Activated naive CD4-positive, alpha-beta T cell treated with Interleukin-2 at 50 U/mL for 16 hours (primary cell): ENCODE results near the gene KLHDC8B.

ENCODE experiments used
- DNase-seq: peaks from one replicate; pipeline ENCODE4 v3.0.0-alpha.2; 2020

The KLHDC8B gene

GRCh38 chr3:49171119-49171774, at the start of gene KLHDC8B:
Gene KLHDC8B, plus strand, starts transcription at chr3:49171598. Its CDS starts 1,172 bp downstream, at chr3:49172770.
- peak; percentile 85 for DNase-seq

GRCh38 chr3:49122022-49122421, 49.4 kb upstream of the KLHDC8B start:
- no peak for DNase-seq

GRCh38 chr3:49122451-49122850, 48.9 kb upstream of the KLHDC8B start:
- DNase-seq = no peak

GRCh38 chr3:49122886-49123545, 48.4 kb upstream of the KLHDC8B start:
- DNase-seq = no peak

DNA sequence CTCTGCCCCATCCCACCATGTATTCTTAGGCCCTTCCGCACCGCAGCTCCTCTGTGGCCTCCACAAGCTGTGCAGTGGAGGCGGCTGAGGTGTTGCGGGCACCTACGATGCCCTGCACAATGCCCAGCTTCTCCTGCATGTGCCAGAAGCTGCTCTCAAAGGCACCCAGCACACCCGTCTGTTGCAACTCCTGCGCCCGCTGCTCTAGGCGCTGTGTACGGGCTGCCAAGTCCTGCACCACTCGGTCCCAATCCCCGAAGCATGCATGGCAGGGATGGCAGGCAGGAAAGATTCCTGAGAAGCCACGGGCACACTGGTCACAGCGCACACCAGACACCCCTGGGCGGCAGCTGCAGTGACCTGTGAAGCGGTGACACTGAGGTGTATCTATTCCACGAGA, 47.7 kb upstream of the KLHDC8B start:
- DNase-seq = no peak

- no peak for DNase-seq
These were observed 47.2 kb upstream of the KLHDC8B start for GRCh38 chr3:49124203-49124602.

- no peak for DNase-seq
These were observed 46.3 kb upstream of the KLHDC8B start for GRCh38 chr3:49124991-49125670.

GRCh38 chr3:49131040-49131439, 40.4 kb upstream of the KLHDC8B start:
- DNase-seq = no peak

DNA sequence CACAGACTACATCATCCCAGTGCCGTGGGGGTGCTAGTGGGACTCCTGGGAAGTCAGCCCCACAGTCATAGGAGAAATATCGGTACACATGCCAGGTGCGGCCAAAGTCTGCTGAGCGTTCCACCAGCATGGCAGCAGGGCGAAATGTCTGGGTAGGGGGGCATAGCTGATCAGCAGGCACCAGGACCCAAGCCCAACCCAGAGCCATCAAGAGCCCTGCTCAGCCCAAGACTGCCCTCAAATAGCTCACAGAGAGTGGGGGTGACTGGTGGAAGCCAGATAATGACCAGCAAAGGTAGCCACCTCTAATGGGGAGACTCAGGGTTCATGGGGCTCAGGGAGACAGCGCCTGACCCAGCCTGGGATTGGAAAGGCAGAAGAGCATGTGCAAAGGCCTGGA, 39.8 kb upstream of the KLHDC8B start:
- DNase-seq = no peak

GRCh38 chr3:49132073-49132436, 39.3 kb upstream of the KLHDC8B start:
- no peak for DNase-seq

DNA sequence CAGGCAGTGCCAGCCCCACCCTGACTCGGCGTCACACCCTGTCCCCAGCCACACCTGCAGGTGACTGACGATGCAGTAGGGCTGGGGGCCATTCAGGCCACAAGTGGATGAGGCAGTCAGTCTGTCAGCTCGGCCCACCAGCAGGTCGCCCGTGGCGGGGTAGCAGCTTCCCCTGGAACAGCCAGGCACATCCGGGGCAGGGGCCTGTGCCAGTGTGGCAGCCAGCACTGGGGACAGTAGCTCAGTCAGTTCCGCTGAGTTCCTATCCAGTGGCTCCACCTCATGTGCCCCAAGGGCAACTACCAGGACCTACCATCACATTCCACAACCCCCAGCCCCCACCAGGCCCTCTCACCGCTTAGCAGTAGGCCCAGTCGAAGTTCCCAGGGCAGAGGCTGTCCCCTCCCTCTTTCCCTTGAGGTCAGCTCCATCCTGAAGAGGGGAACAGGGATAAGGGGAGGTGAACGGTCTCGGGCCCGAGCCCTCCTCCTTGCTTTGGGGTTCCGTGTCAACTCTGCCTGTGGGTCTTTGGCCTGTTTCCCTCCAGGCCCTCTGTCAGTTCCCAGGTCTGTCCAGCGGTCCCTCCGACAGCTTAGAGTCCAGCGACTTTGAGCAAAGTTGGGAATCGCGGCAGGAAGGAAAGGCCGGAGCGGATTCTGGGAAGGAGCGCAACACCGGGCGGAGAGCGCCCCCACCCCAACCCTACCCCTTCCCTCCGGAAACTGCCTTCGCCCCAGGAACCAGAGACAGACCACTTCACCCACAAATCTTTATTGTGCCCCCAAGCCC, 38.8 kb upstream of the KLHDC8B start, which contains the start of gene LAMB2:
Gene LAMB2, minus strand, starts transcription at position 614 of the 789 bp plus-strand sequence. Its CDS starts 183 bp downstream, at position 431.
- DNase-seq = no peak

DNA sequence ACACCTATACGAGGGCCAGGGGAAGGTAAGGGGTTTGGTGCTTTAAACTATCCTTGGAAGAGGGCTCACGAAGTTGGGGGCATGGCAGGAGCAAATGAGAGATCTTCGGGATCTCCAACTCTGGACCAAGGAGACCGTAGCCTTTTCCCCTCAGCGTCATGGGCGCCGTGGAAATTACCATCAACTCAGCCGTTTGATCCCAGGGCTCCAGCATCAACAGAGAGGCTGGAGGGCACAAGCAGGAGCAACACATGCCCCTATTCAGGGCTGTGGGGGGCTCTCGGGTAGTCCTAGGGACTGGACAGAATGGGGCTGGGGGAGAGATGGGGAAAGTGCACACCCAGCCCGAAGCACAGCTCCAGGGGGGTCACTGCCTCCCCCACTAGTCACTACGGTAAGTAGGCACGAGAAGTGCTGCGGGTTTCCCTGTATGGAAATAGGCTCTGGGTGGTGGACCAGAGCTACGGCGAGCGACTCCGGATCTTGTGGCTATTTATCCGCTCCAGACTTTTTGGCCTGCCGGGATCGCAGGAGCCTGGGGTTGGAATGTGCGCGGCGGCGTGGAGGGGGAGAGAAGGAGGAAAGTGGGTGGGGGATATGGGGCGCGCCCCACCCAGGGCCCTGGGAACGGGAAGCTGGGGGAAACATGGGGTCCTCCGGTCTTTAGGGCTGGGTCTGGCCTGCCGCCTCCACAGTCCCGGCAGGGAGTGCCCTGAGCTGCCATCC, 38.0 kb upstream of the KLHDC8B start:
- DNase-seq = no peak

DNA sequence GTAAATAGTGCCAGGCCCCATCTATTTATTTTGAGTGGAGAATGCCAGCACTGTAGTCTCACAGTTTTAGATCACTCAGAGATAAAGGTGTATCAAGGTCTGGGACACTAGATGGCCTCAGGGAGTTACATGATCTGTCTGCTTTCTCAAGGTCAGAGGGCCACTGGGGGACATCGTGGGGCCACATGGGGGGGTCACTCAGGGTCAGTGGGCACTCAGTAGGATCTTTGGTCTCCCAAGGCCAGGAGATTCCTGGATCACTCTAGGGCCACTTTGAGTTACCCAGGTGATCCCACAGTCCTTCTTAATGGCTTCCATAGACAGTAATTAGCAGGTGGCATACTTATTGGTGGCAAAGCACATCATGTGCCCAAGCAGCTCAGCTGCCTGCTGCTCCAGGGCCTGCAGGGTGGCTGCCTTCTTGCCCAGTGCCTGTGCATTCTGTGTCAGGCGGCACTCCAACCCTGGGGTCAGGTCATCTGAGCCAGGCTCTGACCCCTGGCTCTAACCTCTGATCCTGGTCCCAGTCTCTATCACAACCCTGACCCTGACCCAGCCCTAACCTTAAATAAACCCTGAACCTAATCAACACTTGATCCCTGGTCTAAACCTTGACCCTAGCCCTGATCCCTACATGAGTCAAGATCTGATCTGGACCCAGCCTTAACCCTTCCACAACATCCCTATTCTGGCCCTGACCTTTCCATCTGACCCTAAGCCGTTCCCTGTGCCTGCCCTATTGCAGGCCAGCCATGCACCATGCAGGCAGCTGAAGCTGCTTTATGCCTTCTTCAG, 36.7 kb upstream of the KLHDC8B start:
- DNase-seq = no peak

GRCh38 chr3:49135499-49135898, 35.9 kb upstream of the KLHDC8B start:
- DNase-seq = no peak

- DNase-seq = no peak
These were observed 31.3 kb upstream of the KLHDC8B start for GRCh38 chr3:49140080-49140479.

- no peak for DNase-seq
These were observed 23.2 kb upstream of the KLHDC8B start for GRCh38 chr3:49148159-49148558.

DNA sequence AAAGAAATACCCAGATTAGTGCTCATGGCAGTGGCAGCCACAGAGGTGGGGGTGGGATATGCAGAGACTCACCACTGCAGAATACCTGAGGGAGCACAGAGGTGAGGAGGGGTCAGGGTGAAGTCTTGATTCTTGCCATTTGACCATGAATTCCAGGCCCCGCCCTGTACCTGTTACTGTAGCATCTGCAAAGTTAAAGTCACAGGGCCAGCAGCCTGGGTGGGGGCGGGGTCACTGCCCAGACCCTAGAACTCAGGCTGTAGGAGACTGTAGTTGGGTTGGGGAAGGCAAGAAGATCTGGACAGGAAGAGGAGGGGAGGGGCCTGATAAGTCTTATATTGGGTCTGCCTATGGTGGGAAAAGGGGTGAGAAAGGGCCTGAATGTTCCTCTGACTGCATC, 19.8 kb upstream of the KLHDC8B start:
- DNase-seq = no peak

DNA sequence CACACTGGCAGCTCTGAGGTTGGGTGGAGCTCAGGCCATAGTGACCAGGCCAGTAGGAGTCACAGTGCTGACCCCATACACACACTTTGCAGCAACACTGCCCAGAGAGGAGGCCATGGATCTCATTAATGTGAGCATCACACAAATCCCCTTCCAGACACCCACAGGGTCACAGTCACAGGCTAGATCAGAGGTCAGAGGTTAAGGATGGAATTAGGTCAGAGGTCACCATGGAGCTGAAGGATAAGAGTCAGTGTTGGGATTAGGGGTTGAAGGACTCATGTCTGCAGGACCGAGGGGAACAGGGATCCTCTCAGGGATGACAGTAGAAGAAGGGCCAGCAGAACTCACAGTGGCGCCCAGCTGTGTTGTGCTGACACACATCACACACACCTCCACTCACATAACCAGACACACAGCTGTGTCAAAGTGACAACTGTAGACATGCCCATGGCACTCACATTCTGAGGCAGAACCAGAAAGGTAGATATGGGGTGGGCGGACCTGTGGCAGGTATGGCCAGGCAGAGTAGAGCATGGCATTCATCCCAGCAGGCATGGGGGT, 18.0 kb upstream of the KLHDC8B start:
- DNase-seq = no peak

- no peak for DNase-seq
These were observed 14.1 kb upstream of the KLHDC8B start for GRCh38 chr3:49157289-49157688.

DNA sequence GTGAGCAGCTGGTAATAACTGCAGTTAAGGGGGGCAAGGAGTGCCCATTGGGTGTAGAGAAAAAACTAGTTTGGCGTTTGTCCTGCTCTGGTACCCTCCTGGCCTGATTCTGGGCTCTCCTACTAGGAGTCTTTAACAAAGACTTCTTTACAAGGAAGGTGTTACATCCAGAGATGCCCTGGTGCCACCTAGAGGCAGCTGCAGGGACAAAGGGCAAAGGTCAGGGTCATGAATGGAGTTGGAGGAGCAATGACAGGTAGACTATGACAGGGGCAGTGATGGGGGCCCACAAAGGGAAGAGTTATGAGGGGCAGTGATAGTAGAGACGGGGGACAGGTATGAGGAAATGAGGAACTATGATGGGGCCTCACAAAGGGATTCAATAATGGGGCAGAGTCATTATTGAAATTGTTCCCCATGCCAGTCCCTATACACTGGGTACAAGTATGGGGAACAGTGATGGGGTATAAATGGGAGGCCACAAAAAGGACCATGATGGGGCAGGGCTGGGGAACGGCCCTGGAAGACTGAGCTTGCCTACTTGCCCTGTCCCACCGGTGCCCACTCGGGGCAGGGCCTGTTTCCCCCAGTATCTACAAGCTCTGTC, 13.2 kb upstream of the KLHDC8B start:
- DNase-seq = peak; percentile 62

DNA sequence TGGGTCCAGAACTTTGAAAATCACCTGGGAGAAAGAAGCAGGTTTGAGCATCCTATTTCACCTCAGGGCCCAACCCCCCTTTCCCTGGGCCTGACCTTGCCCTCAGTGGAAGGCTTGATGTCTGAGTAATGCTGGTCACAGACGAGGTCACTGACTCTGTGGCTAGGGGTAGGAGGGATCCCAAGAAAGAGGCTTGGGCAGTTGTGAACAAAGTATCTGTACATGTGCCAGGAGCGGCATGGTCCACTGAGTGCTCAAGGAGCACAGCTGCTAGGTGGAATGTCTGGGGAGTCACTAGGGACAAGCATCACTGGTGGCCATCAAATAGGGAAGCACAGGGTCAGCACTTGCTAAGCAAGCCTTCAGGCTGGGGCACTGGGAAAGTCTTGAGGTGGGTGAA, 12.6 kb upstream of the KLHDC8B start:
- no peak for DNase-seq
